HL-60 (cell line): ENCODE measurements around the gene ZSWIM9.
A peak's percentile ranks its signal among the peaks of the same experiment; 100 is the strongest.
"Not testable (repeated sequence)": the region's sequence is repeated elsewhere in the genome, so short reads cannot be mapped to it uniquely, and the experiment has no call there.

Source experiments
- DNase-seq, 2 experiments: peaks; one replicate each; pipeline ENCODE4 v3.0.0-alpha.2; 2010 to 2020; ENCODE audit warnings: low read depth in 1 of 2, low spot score in 1 of 2
- H3K27ac ChIP-seq: fragments of 250-450 bp; sonication (Bioruptor Pico); replicated peaks from 2 replicates; pipeline ENCODE4 v1.5.1; 2020; ENCODE audit warnings: mild to moderate bottlenecking, moderate library complexity
- H3K27me3 ChIP-seq: fragments of 250-450 bp; sonication (Bioruptor Pico); 2 replicates; pipeline ENCODE4 v1.5.1; 2021; ENCODE audit warnings: mild to moderate bottlenecking, moderate library complexity; ENCODE audit not compliant: insufficient read depth, poor library complexity, severe bottlenecking
- H3K4me3 ChIP-seq: replicated peaks from 2 replicates; pipeline ENCODE4 v1.5.1; 2011; ENCODE audit warnings: mild to moderate bottlenecking, control low read depth, low read length; ENCODE audit not compliant: insufficient read depth
- GABPA ChIP-seq: IDR thresholded peaks from 2 replicates; pipeline ENCODE4 v1.6.1; 2012; ENCODE audit warnings: low read depth
- POLR2AphosphoS5 ChIP-seq: IDR thresholded peaks from 2 replicates; pipeline ENCODE4 v1.6.1; 2012; ENCODE audit warnings: low read depth
- REST ChIP-seq: IDR thresholded peaks from 2 replicates; pipeline ENCODE4 v1.6.1; 2012; ENCODE audit warnings: low read depth; ENCODE audit not compliant: insufficient replicate concordance
- SPI1 ChIP-seq: IDR thresholded peaks from 2 replicates; pipeline ENCODE4 v1.6.1; 2012; ENCODE audit warnings: low read depth, mild to moderate bottlenecking, borderline replicate concordance
- TF ChIP-seq, protein P1 (sequence below): IDR thresholded peaks from one replicate; pipeline ENCODE4 v1.5.1; 2011; ENCODE audit warnings: low read length, control low read depth, inconsistent platforms; ENCODE audit not compliant: insufficient read depth

The ZSWIM9 gene

GRCh38 chr19:48230555-48231129, 60.2 kb downstream of the ZSWIM9 start:
- no peak for DNase-seq
- H3K27ac ChIP-seq = no peak overlapping the region
- H3K27me3 ChIP-seq = no peaks in the 10 kb centered on the region
- H3K4me3 ChIP-seq = no peak overlapping the region
- no peak for TF ChIP-seq REST
- TF ChIP-seq GABPA = no peak
- TF ChIP-seq SPI1 = no peak
- TF ChIP-seq, protein P1, sequence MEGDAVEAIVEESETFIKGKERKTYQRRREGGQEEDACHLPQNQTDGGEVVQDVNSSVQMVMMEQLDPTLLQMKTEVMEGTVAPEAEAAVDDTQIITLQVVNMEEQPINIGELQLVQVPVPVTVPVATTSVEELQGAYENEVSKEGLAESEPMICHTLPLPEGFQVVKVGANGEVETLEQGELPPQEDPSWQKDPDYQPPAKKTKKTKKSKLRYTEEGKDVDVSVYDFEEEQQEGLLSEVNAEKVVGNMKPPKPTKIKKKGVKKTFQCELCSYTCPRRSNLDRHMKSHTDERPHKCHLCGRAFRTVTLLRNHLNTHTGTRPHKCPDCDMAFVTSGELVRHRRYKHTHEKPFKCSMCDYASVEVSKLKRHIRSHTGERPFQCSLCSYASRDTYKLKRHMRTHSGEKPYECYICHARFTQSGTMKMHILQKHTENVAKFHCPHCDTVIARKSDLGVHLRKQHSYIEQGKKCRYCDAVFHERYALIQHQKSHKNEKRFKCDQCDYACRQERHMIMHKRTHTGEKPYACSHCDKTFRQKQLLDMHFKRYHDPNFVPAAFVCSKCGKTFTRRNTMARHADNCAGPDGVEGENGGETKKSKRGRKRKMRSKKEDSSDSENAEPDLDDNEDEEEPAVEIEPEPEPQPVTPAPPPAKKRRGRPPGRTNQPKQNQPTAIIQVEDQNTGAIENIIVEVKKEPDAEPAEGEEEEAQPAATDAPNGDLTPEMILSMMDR = no peak
- no peak for TF ChIP-seq POLR2AphosphoS5

DNA sequence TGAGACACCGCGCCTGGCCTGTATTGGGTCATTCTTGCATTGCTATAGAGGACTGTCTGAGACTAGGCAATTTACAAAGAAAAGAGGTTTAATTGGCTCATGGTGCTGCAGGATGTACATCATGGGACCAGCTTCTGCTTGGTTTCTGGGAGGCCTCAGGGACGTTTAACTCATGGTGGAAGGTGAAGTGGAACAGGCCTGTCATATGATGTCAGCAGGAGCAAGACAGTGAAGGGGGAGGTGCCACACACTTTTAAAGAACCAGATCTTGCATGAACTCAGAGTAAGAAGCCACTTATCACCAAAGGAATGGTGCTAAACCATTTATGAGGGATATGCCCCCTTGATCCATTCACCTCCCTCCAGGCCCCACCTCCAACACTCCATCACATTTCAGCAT, 66.6 kb downstream of the ZSWIM9 start:
- no peak for DNase-seq
- Histone ChIP-seq H3K27ac (no peak overlapping the region), H3K27me3 (no peaks in the 10 kb centered on the region), H3K4me3 (no peak overlapping the region)
- no peak for TF ChIP-seq GABPA
- 0 out of 2 replicates have a peak, but pooled peaks have one; percentile 20 for TF ChIP-seq POLR2AphosphoS5

- TF ChIP-seq REST (no peak), SPI1 (no peak), GABPA (no peak), POLR2AphosphoS5 (no peak)
- TF ChIP-seq, protein P1 = no peak
Measured at GRCh38 chr19:48239120-48239519, 68.6 kb downstream of the ZSWIM9 start.

GRCh38 chr19:48239582-48240141, 69.2 kb downstream of the ZSWIM9 start:
- Histone ChIP-seq H3K27ac (no peak overlapping the region), H3K4me3 (no peak overlapping the region), H3K27me3 (no peaks in the 10 kb centered on the region)
- TF ChIP-seq GABPA = no peak
- TF ChIP-seq SPI1 = no peak
- TF ChIP-seq REST = no peak
- no peak for TF ChIP-seq POLR2AphosphoS5
- TF ChIP-seq, protein P1 = no peak
- no peak for DNase-seq

More at GRCh38 chr19:48239120-48239519, 68.6 kb downstream of the ZSWIM9 start:
- H3K27me3 ChIP-seq = no peaks in the 10 kb centered on the region
- no peak overlapping the region for H3K27ac ChIP-seq
- no peak overlapping the region for H3K4me3 ChIP-seq
- no peak for DNase-seq

DNA sequence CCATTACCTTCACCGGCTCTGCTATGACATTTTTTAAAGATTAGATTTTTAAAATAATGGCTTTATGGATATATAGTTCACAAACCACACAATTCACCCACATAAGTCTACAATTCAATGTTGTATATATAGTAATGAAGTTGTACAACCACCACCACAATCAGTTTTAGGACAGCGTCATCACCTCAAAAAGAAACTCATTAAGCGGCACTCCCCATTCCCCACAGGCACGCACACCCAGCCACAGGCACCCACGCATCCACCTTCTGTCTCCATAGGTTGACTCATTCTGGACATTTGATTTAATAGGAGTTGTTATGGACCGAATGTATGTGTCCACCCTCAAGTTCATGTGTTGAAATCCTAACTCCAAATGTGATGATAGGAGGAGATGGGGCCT, 71.3 kb downstream of the ZSWIM9 start:
- H3K4me3 ChIP-seq, DNase-seq, H3K27me3 ChIP-seq, H3K27ac ChIP-seq: not testable (repeated sequence)
